Activated CD4-positive, alpha-beta memory T cell treated with anti-CD3 and anti-CD28 coated beads for 36 hours (primary cell): Measurements from ENCODE around the gene S1PR1. TPM values are rescaled to one million over a fixed set of nuclear protein-coding genes. Genes with fewer than 3 reads are reported as not detected.

ENCODE experiments used
- CTCF ChIA-PET: fragments of 350-600 bp; sonication (Branson Sonifier 250); formaldehyde crosslinking; loops from one replicate; lab custom pipeline; 2021; ENCODE audit warnings: antibody characterized with exemption, inconsistent platforms; lab: Charles Lee
- POLR2A ChIA-PET: fragments of 350-600 bp; sonication (Branson Sonifier 250); formaldehyde crosslinking; loops from one replicate; lab custom pipeline; 2021; ENCODE audit warnings: antibody characterized with exemption; lab: Charles Lee
- DNase-seq: peaks from one replicate; pipeline ENCODE4 v3.0.0-alpha.2; 2020
- H3K27ac Mint-ChIP-seq: one replicate; pipeline ENCODE4 v1.8.0; 2021; ENCODE audit warnings: mixed read lengths
- H3K27me3 Mint-ChIP-seq: one replicate; pipeline ENCODE4 v1.8.0; 2021; ENCODE audit warnings: mixed read lengths
- H3K36me3 Mint-ChIP-seq: one replicate; pipeline ENCODE4 v1.8.0; 2021; ENCODE audit warnings: mixed read lengths
- H3K4me1 Mint-ChIP-seq: one replicate; pipeline ENCODE4 v1.8.0; 2021; ENCODE audit warnings: low read depth, mixed read lengths
- H3K4me3 Mint-ChIP-seq: one replicate; pipeline ENCODE4 v1.8.0; 2021; ENCODE audit warnings: mild to moderate bottlenecking, mixed read lengths
- H3K9me3 Mint-ChIP-seq: one replicate; pipeline ENCODE4 v1.8.0; 2021; ENCODE audit warnings: mixed read lengths
- intact Hi-C: fragments of 100-400 bp; cut with micrococcal nuclease; formaldehyde crosslinking; loops from one replicate; pipeline ENCODE4 v1.15.1; 2023
- total RNA-seq, 2 experiments: library from RNA; stranded (reverse); gene quantifications; one replicate each; pipeline ENCODE4 v1.2.3, GENCODE V29; 2021

S1PR1 gene
- total RNA-seq, 2 experiments from 2014 or later, result 134 to 140 TPM

DNA sequence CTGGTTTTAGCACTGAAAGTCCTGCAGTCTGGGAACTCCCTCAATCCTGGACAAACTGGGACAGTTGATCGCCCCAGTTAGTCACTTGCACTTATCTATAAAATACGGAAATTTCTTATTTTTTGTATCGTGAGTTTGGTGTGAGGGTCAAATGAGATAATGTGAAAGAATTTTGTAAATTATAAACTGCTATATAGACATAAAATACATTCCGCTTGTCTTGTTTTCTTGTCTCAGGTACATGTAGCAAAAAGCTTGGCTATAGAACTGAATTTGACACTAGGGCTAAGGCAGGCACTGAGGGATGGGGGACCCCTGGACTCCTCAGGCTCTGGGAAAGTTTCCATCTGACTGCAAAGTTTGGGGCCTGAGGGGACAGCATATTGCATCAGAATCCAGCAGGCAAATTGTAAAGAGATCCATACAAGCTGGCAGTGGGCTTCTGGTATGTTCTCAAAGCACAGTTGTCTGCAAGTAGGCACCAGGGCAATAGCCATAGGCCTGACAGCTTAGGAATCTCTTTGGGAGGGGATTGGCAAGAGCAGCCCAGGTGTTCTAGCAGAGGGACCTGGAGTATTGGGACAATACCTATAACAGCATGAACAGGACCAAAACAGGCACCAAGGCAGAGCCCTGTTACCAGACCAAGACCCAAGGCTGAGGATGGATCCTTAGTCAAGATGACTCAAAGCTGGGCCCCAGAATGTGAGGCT, 44.3 kb downstream of the S1PR1 start:
- DNase-seq, result no peak
- ChIA-PET POLR2A (interaction anchor here (0.5 to 1.7 kb wide), 2 partner anchors 30 to 46 kb away, joined by 3 to 4 read pairs; no protein-coding TSS in a partner anchor), CTCF (interaction anchor here (0.6 to 3.6 kb wide), 6 partner anchors 10 to 337 kb away, joined by 3 to 14 read pairs (median 4); no protein-coding TSS in a partner anchor)
- H3K4me1 Mint-ChIP-seq, result peaks cover 92% of the 10 kb centered on the region
- peaks cover 3% of the 10 kb centered on the region for H3K36me3 Mint-ChIP-seq
- intact Hi-C loops, result no loop called here
- no peak overlapping the region for H3K4me3 Mint-ChIP-seq
- H3K9me3 Mint-ChIP-seq, result no peaks in the 10 kb centered on the region
- peak overlapping the region; percentile 15 for H3K27ac Mint-ChIP-seq
- H3K27me3 Mint-ChIP-seq, result no peaks in the 10 kb centered on the region

DNA sequence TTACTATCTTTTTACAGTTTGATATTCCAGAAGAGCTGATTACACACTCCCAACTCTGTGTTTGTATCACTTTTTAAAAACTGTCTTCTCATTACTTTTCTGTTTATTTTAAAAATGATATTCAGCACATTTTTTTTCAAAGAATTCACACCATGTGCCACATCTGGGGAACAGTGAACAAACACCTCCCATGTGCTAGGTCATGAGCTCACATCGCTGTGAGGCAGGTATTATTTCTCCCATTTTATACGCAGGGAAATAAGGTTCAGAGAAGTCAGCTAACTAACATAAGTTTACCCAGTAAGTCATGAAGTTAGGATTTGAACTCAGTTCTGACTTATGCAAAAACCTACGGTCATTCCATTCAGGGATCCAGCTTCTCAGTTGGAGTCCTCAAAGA, 44.9 kb downstream of the S1PR1 start:
- Mint-ChIP-seq H3K27ac (no peak overlapping the region), H3K4me3 (no peak overlapping the region), H3K9me3 (no peaks in the 10 kb centered on the region), H3K36me3 (peaks cover 3% of the 10 kb centered on the region), H3K27me3 (no peaks in the 10 kb centered on the region), H3K4me1 (peaks cover 94% of the 10 kb centered on the region)
- ChIA-PET CTCF (interaction anchor here (1.2 to 3.6 kb wide), 3 partner anchors 9 to 43 kb away, joined by 4 to 14 read pairs (median 8); no protein-coding TSS in a partner anchor), POLR2A (interaction anchor here (0.8 to 1.7 kb wide), 2 partner anchors 28 to 31 kb away, joined by 3 to 4 read pairs; no protein-coding TSS in a partner anchor)
- no peak for DNase-seq
- intact Hi-C loops, result no loop called here

DNA sequence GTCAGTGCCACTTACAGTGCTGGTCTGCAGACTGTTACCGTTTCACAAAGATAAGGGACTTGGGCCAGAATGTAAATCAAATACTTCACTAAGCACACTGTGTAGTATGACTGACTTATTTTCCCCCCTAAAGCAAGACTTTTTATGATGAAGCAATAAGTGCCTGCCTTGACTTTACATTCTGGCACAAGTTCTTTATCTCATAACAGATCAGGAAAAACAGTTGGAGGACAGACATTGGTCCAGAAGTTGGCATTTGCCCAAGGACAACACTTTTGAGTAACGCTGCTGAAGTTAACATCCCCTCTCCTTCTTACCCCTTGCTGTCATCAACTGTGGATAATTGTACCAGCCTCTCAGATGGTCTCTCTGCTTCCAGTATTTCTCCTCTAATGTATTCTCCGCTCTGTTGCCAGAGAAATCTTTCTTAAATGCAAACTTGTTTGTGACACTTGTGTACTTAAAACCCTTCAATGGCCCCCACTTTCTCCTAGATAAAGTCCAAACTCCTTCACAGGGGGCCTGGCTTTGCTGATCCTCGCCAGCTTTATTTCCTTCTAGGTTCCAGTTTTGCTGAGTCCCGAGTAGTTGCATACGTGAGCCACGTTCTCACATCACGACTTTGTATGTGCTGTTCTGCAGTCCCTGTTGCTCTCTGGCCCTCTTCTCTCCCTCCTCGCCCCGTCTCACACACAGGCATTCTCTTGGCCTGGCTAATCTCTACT, 45.7 kb downstream of the S1PR1 start:
- peaks cover 3% of the 10 kb centered on the region for H3K36me3 Mint-ChIP-seq
- H3K27me3 Mint-ChIP-seq, result no peaks in the 10 kb centered on the region
- intact Hi-C loops, result no loop called here
- peaks cover 91% of the 10 kb centered on the region for H3K4me1 Mint-ChIP-seq
- ChIA-PET CTCF (interaction anchor here (1.9 kb wide), 1 partner anchor 414 kb away, joined by 4 read pairs; no protein-coding TSS in a partner anchor), POLR2A (interaction anchor here (0.8 to 1.7 kb wide), 2 partner anchors 27 to 31 kb away, joined by 3 to 4 read pairs; no protein-coding TSS in a partner anchor)
- H3K27ac Mint-ChIP-seq, result no peak overlapping the region
- H3K4me3 Mint-ChIP-seq, result no peak overlapping the region
- no peaks in the 10 kb centered on the region for H3K9me3 Mint-ChIP-seq
- DNase-seq, result no peak

DNA sequence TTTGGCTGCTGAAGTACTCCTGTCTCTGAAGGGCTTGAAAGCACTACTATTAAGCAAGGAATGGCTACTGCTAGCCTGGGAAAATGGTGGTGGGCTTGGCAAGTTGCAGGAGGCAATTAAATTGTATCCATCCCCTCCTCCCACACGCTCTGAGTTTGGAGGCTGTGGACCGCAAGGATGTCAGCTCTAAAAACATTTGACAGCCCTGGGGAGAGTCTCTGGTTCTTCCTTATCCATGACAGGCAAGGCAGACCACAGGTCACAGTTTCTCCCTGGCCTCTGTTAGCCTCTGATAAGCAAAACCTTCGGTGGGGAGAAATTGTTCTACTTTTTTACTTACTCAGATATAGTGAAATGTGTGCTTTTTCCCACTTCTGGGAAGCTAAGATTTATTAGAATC, 46.6 kb downstream of the S1PR1 start:
- Mint-ChIP-seq H3K4me3 (peak overlapping the region; percentile 14), H3K27ac (peak overlapping the region; percentile 93), H3K9me3 (no peaks in the 10 kb centered on the region), H3K27me3 (no peaks in the 10 kb centered on the region), H3K36me3 (peaks cover 3% of the 10 kb centered on the region), H3K4me1 (peaks cover 87% of the 10 kb centered on the region)
- intact Hi-C loops, result no loop called here
- ChIA-PET CTCF (interaction anchor here (0.9 to 11.0 kb wide), 5 partner anchors 31 to 415 kb away, joined by 3 to 242 read pairs (median 15); partner anchors contain the start of gene S1PR1), POLR2A (interaction anchor here (0.8 to 10.3 kb wide), 2 partner anchors 40 to 45 kb away, joined by 3 to 129 read pairs; partner anchors contain the start of gene S1PR1)
- no peak for DNase-seq

DNA sequence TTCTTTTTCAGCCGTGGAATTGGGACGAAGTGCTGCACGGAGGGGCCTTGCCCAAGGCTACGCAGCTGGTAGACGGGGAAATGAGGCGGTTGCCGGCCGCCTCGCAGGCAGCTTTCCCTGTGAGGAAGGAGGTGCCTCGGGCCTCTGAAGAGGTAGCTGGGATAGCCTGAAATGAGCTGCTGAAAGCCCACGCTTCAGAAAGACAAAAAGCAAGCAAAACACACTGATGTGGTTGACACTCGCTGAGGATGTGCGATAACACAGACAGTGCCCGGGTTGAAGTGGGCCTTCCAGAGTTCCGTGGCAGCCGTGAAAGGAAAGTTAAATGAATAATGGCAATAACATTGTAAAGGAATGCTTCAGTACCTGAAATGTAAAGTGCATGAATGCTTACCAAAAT, 47.2 kb downstream of the S1PR1 start:
- Mint-ChIP-seq H3K36me3 (peaks cover 3% of the 10 kb centered on the region), H3K4me3 (peak overlapping the region; percentile 70), H3K9me3 (no peaks in the 10 kb centered on the region), H3K27me3 (no peaks in the 10 kb centered on the region), H3K4me1 (peaks cover 87% of the 10 kb centered on the region), H3K27ac (peak overlapping the region; percentile 93)
- intact Hi-C loops, result loop anchor here (1.0 kb wide), 3 partner anchors 20 to 163 kb away; no protein-coding TSS in a partner anchor
- peak; percentile 71 for DNase-seq
- POLR2A ChIA-PET, result interaction anchor here (0.8 to 10.3 kb wide), 3 partner anchors 40 to 106 kb away, joined by 3 to 129 read pairs (median 6); partner anchors contain the start of gene S1PR1
- CTCF ChIA-PET, result interaction anchor here (0.9 to 11.0 kb wide), 7 partner anchors 25 to 415 kb away, joined by 3 to 242 read pairs (median 4); partner anchors contain the start of gene S1PR1

DNA sequence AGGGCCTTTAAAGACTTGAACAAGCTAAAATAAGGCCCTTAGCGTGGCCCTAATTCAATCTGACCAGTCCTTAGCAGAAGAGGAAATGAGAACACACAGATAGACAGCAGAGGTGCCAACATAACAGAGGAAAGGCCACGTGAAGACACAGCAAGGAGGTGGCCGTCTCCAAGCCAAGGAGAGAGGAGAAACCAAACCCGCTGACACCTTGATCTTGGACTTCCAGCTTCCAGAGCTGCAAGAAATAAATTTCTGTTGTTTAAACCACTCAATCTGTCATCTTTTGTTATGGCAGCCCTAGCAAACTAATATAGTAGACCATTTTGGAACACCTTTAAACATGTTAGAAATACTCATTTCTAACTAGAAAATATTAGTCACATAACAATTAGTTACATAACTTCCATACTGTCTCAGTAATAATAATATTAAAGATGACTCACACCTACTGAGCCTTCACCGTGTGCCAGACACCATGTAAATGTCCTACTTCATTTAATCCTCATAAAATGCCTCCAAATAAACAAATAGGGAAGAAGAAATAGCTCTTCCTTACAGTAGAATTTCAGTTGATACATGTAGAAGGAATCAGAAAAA, 47.9 kb downstream of the S1PR1 start:
- intact Hi-C loops, result loop anchor here (1.0 kb wide), 3 partner anchors 20 to 163 kb away; no protein-coding TSS in a partner anchor
- H3K27me3 Mint-ChIP-seq, result no peaks in the 10 kb centered on the region
- ChIA-PET POLR2A (interaction anchor here (1.1 to 10.3 kb wide), 3 partner anchors 46 to 106 kb away, joined by 3 to 129 read pairs (median 6); partner anchors contain the start of gene S1PR1), CTCF (interaction anchor here (1.5 to 11.0 kb wide), 5 partner anchors 24 to 364 kb away, joined by 3 to 242 read pairs (median 15); partner anchors contain the start of gene S1PR1)
- DNase-seq, result no peak
- peaks cover 86% of the 10 kb centered on the region for H3K4me1 Mint-ChIP-seq
- H3K36me3 Mint-ChIP-seq, result peaks cover 3% of the 10 kb centered on the region
- H3K4me3 Mint-ChIP-seq, result peak overlapping the region; percentile 70
- peak overlapping the region; percentile 93 for H3K27ac Mint-ChIP-seq
- H3K9me3 Mint-ChIP-seq, result no peaks in the 10 kb centered on the region

DNA sequence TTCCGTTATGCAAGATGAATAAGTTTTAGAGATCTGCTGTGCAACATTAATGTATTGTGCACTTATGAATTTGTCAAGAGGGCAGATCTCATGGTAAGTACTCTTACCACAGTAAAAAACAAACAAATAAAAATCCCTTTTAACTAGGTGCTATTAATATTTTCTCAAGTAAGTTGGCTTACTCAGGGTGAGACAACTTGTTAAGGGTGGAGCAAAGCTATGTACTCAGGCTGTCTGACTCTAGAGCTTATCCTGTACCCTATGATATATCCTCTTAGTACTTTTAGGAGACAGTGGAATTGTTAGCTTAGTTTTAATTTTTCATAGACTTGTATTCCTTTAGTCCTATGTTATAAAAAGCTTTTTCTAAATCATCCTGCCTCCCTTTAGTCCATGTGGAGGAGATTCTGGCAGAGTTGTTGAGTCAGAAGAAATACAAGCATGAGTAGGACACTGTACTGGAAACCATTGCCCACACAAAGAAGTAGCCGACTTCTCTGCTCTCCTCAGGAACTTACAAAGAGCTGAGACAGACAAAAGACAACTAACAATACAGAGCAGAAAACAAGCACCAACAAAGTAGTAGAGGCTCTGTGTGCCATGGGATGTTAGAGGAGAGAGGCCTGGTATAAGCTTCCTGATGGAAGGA, 49.2 kb downstream of the S1PR1 start:
- intact Hi-C loops, result no loop called here
- Mint-ChIP-seq H3K27me3 (no peaks in the 10 kb centered on the region), H3K27ac (peak overlapping the region; percentile 66), H3K4me3 (no peak overlapping the region), H3K9me3 (no peaks in the 10 kb centered on the region), H3K36me3 (peaks cover 3% of the 10 kb centered on the region), H3K4me1 (peaks cover 88% of the 10 kb centered on the region)
- no peak for DNase-seq
- ChIA-PET CTCF (interaction anchor here (1.1 to 11.0 kb wide), 12 partner anchors 23 to 377 kb away, joined by 4 to 242 read pairs (median 8); partner anchors contain the start of gene S1PR1), POLR2A (interaction anchor here (0.8 to 10.3 kb wide), 5 partner anchors 21 to 149 kb away, joined by 3 to 129 read pairs (median 3); partner anchors contain the start of gene S1PR1)

DNA sequence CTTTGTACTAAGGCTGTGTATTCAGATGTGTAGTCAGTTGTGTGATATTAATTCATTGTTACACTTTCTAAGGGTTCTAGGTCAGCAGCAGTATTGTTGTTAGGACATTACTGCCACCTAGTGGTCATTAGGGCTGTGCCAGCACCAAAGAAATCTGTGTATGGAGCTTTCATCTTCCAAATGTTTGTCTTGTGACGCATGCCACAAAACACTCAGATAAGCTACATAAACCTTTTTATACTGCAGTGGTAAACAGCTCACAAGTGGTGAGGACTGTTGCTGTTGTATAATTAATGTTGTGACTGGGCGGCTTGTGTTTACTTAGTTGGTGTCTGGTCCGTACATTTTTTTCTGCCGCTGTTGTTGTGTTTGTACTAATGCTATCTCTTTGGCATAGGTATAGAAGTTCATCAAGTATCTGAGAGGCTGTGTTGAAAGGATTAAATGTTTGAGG, 51.7 kb downstream of the S1PR1 start:
- DNase-seq, result peak; percentile 78
- ChIA-PET POLR2A (interaction anchor here (0.5 to 10.3 kb wide), 3 partner anchors 50 to 149 kb away, joined by 3 to 129 read pairs (median 11); partner anchors contain the start of gene S1PR1), CTCF (interaction anchor here (0.6 to 11.0 kb wide), 71 partner anchors 9 to 835 kb away, joined by 3 to 242 read pairs (median 5); partner anchors contain the start of genes EXTL2, S1PR1 and SLC30A7)
- H3K27me3 Mint-ChIP-seq, result no peaks in the 10 kb centered on the region
- peak overlapping the region; percentile 66 for H3K27ac Mint-ChIP-seq
- H3K36me3 Mint-ChIP-seq, result peaks cover 4% of the 10 kb centered on the region
- H3K4me3 Mint-ChIP-seq, result no peak overlapping the region
- intact Hi-C loops, result loop anchor here (1.0 kb wide), 2 partner anchors 151 to 367 kb away; no protein-coding TSS in a partner anchor
- H3K9me3 Mint-ChIP-seq, result no peaks in the 10 kb centered on the region
- H3K4me1 Mint-ChIP-seq, result peaks cover 80% of the 10 kb centered on the region

DNA sequence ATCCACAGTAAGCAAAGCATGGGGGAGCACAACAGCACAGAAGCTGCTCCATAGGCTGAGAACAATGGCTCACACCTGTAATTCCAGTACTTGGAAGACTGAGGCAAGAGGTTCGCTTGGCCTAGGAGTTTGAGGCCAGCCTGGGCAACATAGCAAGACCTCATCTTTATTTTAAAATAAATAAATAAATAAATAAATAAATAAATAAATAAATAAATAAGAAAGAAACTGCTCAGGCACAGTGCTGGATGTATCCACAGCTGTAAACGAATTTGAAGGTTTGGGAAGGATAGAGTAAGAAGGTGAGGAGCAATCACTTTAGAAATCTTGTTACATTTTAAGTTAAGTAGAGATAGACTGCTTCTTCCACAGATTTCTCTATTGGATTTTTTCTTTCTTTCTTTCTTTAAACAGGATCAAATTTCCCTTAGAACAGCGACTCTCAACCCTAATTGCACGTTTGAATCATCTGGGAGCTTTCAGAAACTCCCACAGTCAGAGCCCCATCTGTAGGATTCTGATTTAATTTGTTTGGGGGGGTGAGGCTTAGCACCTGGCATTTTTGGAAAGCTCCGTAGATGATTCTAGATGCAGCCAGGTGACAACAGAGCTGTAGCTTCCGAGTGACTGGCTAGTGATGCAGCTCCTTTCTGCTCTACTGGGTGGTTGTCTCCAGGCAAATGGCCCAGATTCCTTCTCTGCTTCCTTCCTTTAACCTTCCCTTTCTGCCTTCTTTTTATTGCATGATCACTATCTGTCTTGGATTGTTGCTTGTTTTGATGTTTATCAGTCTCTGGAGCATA, 53.5 kb downstream of the S1PR1 start:
- peaks cover 1% of the 10 kb centered on the region for H3K36me3 Mint-ChIP-seq
- H3K27ac Mint-ChIP-seq, result peak overlapping the region; percentile 93
- ChIA-PET POLR2A (interaction anchor here (0.6 to 10.3 kb wide), 18 partner anchors 10 to 395 kb away, joined by 3 to 129 read pairs (median 4); partner anchors contain the start of genes EXTL2, S1PR1 and SLC30A7), CTCF (interaction anchor here (0.7 to 11.0 kb wide), 25 partner anchors 10 to 394 kb away, joined by 3 to 242 read pairs (median 5); partner anchors contain the start of genes EXTL2, S1PR1 and SLC30A7)
- DNase-seq, result no peak
- no peaks in the 10 kb centered on the region for H3K27me3 Mint-ChIP-seq
- H3K4me3 Mint-ChIP-seq, result peak overlapping the region; percentile 60
- intact Hi-C loops, result loop anchor here (2.0 to 5.0 kb wide), 4 partner anchors 162 to 848 kb away; no protein-coding TSS in a partner anchor
- peaks cover 74% of the 10 kb centered on the region for H3K4me1 Mint-ChIP-seq
- H3K9me3 Mint-ChIP-seq, result no peaks in the 10 kb centered on the region
